ENCODE results near the gene CCDC127. TPM values are rescaled to one million over a fixed set of nuclear protein-coding genes. Genes with fewer than 3 reads are reported as not detected.
"Not testable (repeated sequence)": the region's sequence is repeated elsewhere in the genome, so short reads cannot be mapped to it uniquely, and the experiment has no call there.

CCDC127 gene
- total and polyA plus RNA-seq, 2 donors (not counting 1 experiment from before 2014, with no cell fraction given) = 1.4 to 8.7 TPM

- Mint-ChIP-seq H3K4me3 (no peak overlapping the region), H3K4me1 (no peaks in the 10 kb centered on the region), H3K27me3 (no peaks in the 10 kb centered on the region), H3K27ac (no peak overlapping the region), H3K9me3 (ENCODE audit: insufficient read depth) (no peaks in the 10 kb centered on the region)
- Histone ChIP-seq H3K4me2 (replicated peaks; ENCODE audit: low read depth, low read length, poor library complexity, severe bottlenecking) (no peak overlapping the region), H3K27ac (ENCODE audit: low read length in 2 of 2) (no peak overlapping the region), H3K9me3 (ENCODE audit: control extremely low read depth in 1 of 3, control insufficient read depth in 2 of 3, insufficient read depth in 1 of 3, low read length in 2 of 3) (peaks cover 0 to 5% (median 0%) of the 10 kb centered on the region in 3 donors), H2AFZ (ENCODE audit: insufficient read depth, low read depth, low read length, poor library complexity, severe bottlenecking) (no peak overlapping the region), H3K27me3 (replicated peaks in 1 of 4; ENCODE audit: control extremely low read depth in 1 of 4, control insufficient read depth in 3 of 4, insufficient read depth in 4 of 4, low read length in 3 of 4) (no peaks in the 10 kb centered on the region), H3K4me1 (ENCODE audit: control insufficient read depth in 2 of 2, insufficient read depth in 2 of 2, low read length in 2 of 2) (no peaks in the 10 kb centered on the region), H3K4me3 (ENCODE audit: control extremely low read depth in 1 of 5, extremely low read depth in 1 of 5, insufficient read depth in 1 of 5, low read depth in 2 of 5, low read length in 4 of 5) (no peak overlapping the region), H3K9ac (ENCODE audit: low read length) (no peak overlapping the region), H3K79me2 (ENCODE audit: control insufficient read depth, insufficient read depth, low read length) (no peaks in the 10 kb centered on the region), H4K20me1 (ENCODE audit: control insufficient read depth, insufficient read depth, low read length, poor library complexity, severe bottlenecking) (no peaks in the 10 kb centered on the region), H3K36me3 (replicated peaks in 1 of 2; ENCODE audit: control extremely low read depth in 1 of 2, control insufficient read depth in 1 of 2, extremely low read depth in 1 of 2, insufficient read depth in 2 of 2, low read length in 1 of 2) (peaks cover 0 to 16% of the 10 kb centered on the region in 2 experiments)
- no peak for TF ChIP-seq CTCF (IDR thresholded peaks at IDR 0.05)
- no peak for TF ChIP-seq EZH2 (IDR thresholded peaks at IDR 0.05; ENCODE audit: borderline replicate concordance, insufficient read depth, low read depth, low read length, poor library complexity, severe bottlenecking)
- ChIA-PET POLR2A (no interaction called here), CTCF (no interaction called here)
- DNase-seq (no peak), ATAC-seq (ENCODE audit: low read depth) (no peak)
- WGBS (ENCODE audit: insufficient coverage) = 93% methylated on average over 8 of the region's 10 CpGs
- intact Hi-C loops (cut with micrococcal nuclease) = no loop called here
Measured at GRCh38 chr5:264338-264737, 46.4 kb upstream of the CCDC127 start.

DNA sequence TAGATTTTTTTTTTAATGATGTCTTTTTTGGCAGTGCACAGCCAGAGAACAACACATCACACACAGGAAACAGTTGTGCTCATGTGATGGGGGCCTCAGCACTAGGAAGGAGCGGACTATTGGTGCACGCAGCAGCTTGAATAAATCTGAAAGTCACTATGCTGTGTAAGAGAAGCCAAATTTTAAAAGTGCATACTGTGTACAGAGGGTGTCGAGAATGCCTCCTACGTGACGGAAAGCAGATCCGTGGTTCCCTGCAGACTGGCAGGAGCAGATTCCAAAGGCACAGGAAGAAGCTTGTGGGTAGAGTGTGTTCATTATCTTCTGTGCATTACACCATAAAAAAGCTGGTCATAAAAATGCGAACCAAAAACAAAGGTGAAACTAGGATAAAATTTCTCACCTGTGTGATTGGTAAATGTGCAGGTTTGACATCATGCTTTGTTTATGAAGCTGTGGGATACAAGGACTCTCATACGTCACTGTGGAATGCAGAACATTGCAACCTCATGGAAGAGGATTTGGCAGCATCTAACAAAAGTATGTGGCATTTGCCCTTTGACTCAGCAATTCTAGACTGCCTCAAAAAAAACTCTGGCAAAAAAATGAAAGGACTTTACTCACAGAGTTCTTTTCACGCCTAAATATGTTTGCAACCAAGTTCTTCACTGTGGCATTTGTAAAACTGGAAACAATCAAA is 45.5 kb upstream of the CCDC127 start:
- H3K27me3 Mint-ChIP-seq; H3K4me1 Mint-ChIP-seq; H3K4me2 ChIP-seq (replicated peaks; ENCODE audit: low read depth, low read length, poor library complexity, severe bottlenecking); H3K4me3 Mint-ChIP-seq; H3K9me3 ChIP-seq (ENCODE audit: control extremely low read depth in 1 of 3, control insufficient read depth in 2 of 3, insufficient read depth in 1 of 3, low read length in 2 of 3); H4K20me1 ChIP-seq (ENCODE audit: control insufficient read depth, insufficient read depth, low read length, poor library complexity, severe bottlenecking); H3K27ac ChIP-seq (ENCODE audit: low read length in 2 of 2); ATAC-seq (ENCODE audit: low read depth); POLR2A ChIA-PET; H3K4me3 ChIP-seq (ENCODE audit: control extremely low read depth in 1 of 5, extremely low read depth in 1 of 5, insufficient read depth in 1 of 5, low read depth in 2 of 5, low read length in 4 of 5); H3K9ac ChIP-seq (ENCODE audit: low read length); H3K27ac Mint-ChIP-seq; H3K4me1 ChIP-seq (ENCODE audit: control insufficient read depth in 2 of 2, insufficient read depth in 2 of 2, low read length in 2 of 2); DNase-seq; intact Hi-C loops (cut with micrococcal nuclease); H3K27me3 ChIP-seq (replicated peaks in 1 of 4; ENCODE audit: control extremely low read depth in 1 of 4, control insufficient read depth in 3 of 4, insufficient read depth in 4 of 4, low read length in 3 of 4); H3K9me3 Mint-ChIP-seq (ENCODE audit: insufficient read depth); CTCF ChIA-PET; H3K79me2 ChIP-seq (ENCODE audit: control insufficient read depth, insufficient read depth, low read length); H2AFZ ChIP-seq (ENCODE audit: insufficient read depth, low read depth, low read length, poor library complexity, severe bottlenecking): not testable (repeated sequence)
- WGBS (ENCODE audit: insufficient coverage) = 90% methylated on average over 1 of the region's 9 CpGs
- peaks cover 0 to 16% of the 10 kb centered on the region in 2 experiments for H3K36me3 ChIP-seq (replicated peaks in 1 of 2; ENCODE audit: control extremely low read depth in 1 of 2, control insufficient read depth in 1 of 2, extremely low read depth in 1 of 2, insufficient read depth in 2 of 2, low read length in 1 of 2)
